IMR-90 (cell line): ENCODE data around the gene KDM6B. TPM values are rescaled to one million over a fixed set of nuclear protein-coding genes. Genes with fewer than 3 reads are reported as not detected.

Source experiments
- ATAC-seq: fragments of 200-7000 bp; cut with Tn5 transposase; 2 replicates; pipeline ENCODE4 v1.9.1; 2020; ENCODE audit warnings: low read depth, mild to moderate bottlenecking, moderate library complexity
- BruUV-seq: library from RNA; stranded (reverse); fragments of 400-500 nt; replicated peaks from 2 replicates; lab custom pipeline; 2021; lab: Mats Ljungman, UMichigan
- CTCF ChIA-PET: fragments of 300-600 bp; formaldehyde crosslinking; extraction: SDS; loops from one replicate; lab custom pipeline; 2021; ENCODE audit warnings: antibody characterized with exemption; lab: Yijun Ruan, JAX
- POLR2A ChIA-PET: fragments of 300-600 bp; sonication (Branson Sonifier 250); formaldehyde crosslinking; loops from one replicate; lab custom pipeline; 2022; ENCODE audit warnings: antibody characterized with exemption; ENCODE audit not compliant: unreplicated experiment; lab: Charles Lee
- DNase-seq: peaks from one replicate; pipeline ENCODE4 v3.0.0; 2013
- H2AFZ ChIP-seq: replicated peaks from 2 replicates; pipeline ENCODE3; 2013; ENCODE audit warnings: low read length, mild to moderate bottlenecking; ENCODE audit not compliant: poor library complexity
- H2AK5ac ChIP-seq: 2 replicates; pipeline ENCODE4 v1.6.1; 2013; ENCODE audit warnings: low read depth, low read length, inconsistent platforms
- H2AK9ac ChIP-seq: replicated peaks from 2 replicates; pipeline ENCODE3; 2013; ENCODE audit warnings: mild to moderate bottlenecking, low read depth, low read length, moderate library complexity; ENCODE audit not compliant: poor library complexity
- H2BK120ac ChIP-seq: 2 replicates; pipeline ENCODE4 v1.6.1; 2013; ENCODE audit warnings: low read depth, low read length, inconsistent platforms
- H2BK15ac ChIP-seq: 3 replicates; pipeline ENCODE4 v1.6.1; 2013; ENCODE audit warnings: low read depth, low read length, inconsistent platforms
- H2BK20ac ChIP-seq: 2 replicates; pipeline ENCODE4 v1.6.1; 2013; ENCODE audit warnings: low read depth, mild to moderate bottlenecking, inconsistent platforms, low read length, moderate library complexity
- H2BK5ac ChIP-seq: 2 replicates; pipeline ENCODE4 v1.6.1; 2013; ENCODE audit warnings: mild to moderate bottlenecking, low read depth, low read length, inconsistent platforms; ENCODE audit not compliant: poor library complexity, severe bottlenecking
- H3K14ac ChIP-seq: replicated peaks from 2 replicates; pipeline ENCODE4 v1.6.1; 2013; ENCODE audit warnings: low read depth, low read length, inconsistent platforms
- H3K18ac ChIP-seq: 2 replicates; pipeline ENCODE4 v1.6.1; 2013; ENCODE audit warnings: low read depth, low read length, control low read depth
- H3K23ac ChIP-seq: 2 replicates; pipeline ENCODE4 v1.6.1; 2013; ENCODE audit warnings: low read depth, low read length, inconsistent platforms
- H3K27ac ChIP-seq: 2 replicates; pipeline ENCODE4 v1.5.1; 2013; ENCODE audit warnings: mild to moderate bottlenecking, control low read depth, low read length; ENCODE audit not compliant: insufficient read depth
- H3K27me3 ChIP-seq: 2 replicates; pipeline ENCODE4 v1.6.1; 2013; ENCODE audit warnings: low read length; ENCODE audit not compliant: control insufficient read depth, insufficient read depth
- H3K36me3 ChIP-seq: 2 replicates; pipeline ENCODE4 v1.6.1; 2013; ENCODE audit warnings: low read length, mixed read lengths; ENCODE audit not compliant: control insufficient read depth, insufficient read depth
- H3K4ac ChIP-seq: 2 replicates; pipeline ENCODE4 v1.6.1; 2013; ENCODE audit warnings: low read depth, low read length, inconsistent platforms
- H3K4me1 ChIP-seq: 2 replicates; pipeline ENCODE4 v1.6.1; 2013; ENCODE audit warnings: low read length, mixed read lengths; ENCODE audit not compliant: control insufficient read depth, insufficient read depth
- H3K4me2 ChIP-seq: 2 replicates; pipeline ENCODE4 v1.6.1; 2013; ENCODE audit warnings: low read depth, mild to moderate bottlenecking, control low read depth, low read length, moderate library complexity
- H3K4me3 ChIP-seq: 2 replicates; pipeline ENCODE4 v1.5.1; 2013; ENCODE audit warnings: low read depth, mild to moderate bottlenecking, control low read depth, low read length, moderate library complexity; ENCODE audit not compliant: insufficient read depth
- H3K56ac ChIP-seq: 2 replicates; pipeline ENCODE4 v1.6.1; 2013; ENCODE audit warnings: low read length, inconsistent platforms; ENCODE audit not compliant: insufficient read depth; ENCODE audit errors: extremely low read depth
- H3K79me1 ChIP-seq, 2 experiments: 2 replicates each; pipeline ENCODE4 v1.6.1; 2013; ENCODE audit warnings: low read length in 2 of 2, inconsistent platforms in 1 of 2, low read depth in 1 of 2
- H3K9ac ChIP-seq: 2 replicates; pipeline ENCODE4 v1.6.1; 2013; ENCODE audit warnings: low read depth, low read length, control low read depth
- H3K9me1 ChIP-seq: 2 replicates; pipeline ENCODE4 v1.6.1; 2013; ENCODE audit warnings: low read length, inconsistent platforms; ENCODE audit not compliant: insufficient read depth
- H3K9me3 ChIP-seq: 2 replicates; pipeline ENCODE4 v1.6.1; 2013; ENCODE audit warnings: low read length; ENCODE audit not compliant: control insufficient read depth, insufficient read depth
- H4K20me1 ChIP-seq: 2 replicates; pipeline ENCODE4 v1.6.1; 2013; ENCODE audit warnings: low read length, inconsistent platforms; ENCODE audit not compliant: insufficient read depth
- H4K5ac ChIP-seq: 2 replicates; pipeline ENCODE4 v1.6.1; 2013; ENCODE audit warnings: mild to moderate bottlenecking, low read depth, low read length, control low read depth
- H4K8ac ChIP-seq, 2 experiments: 2 replicates each; pipeline ENCODE4 v1.6.1; 2013; ENCODE audit warnings: low read depth in 2 of 2, low read length in 2 of 2, control low read depth in 1 of 2, inconsistent platforms in 1 of 2
- H4K91ac ChIP-seq: 2 replicates; pipeline ENCODE4 v1.6.1; 2013; ENCODE audit warnings: low read depth, low read length, inconsistent platforms; ENCODE audit not compliant: insufficient read depth
- BHLHE40 ChIP-seq: fragments of 150-350 bp; IDR thresholded peaks from 2 replicates; pipeline ENCODE4 v1.6.1; 2016; ENCODE audit warnings: mild to moderate bottlenecking, low read depth, low read length
- CEBPB ChIP-seq: IDR thresholded peaks from 2 replicates; pipeline ENCODE4 v1.6.1; 2012; ENCODE audit warnings: low read depth, low read length, improper control_type of control experiment
- CHD1 ChIP-seq: IDR thresholded peaks from 2 replicates; pipeline ENCODE4 v1.6.1; 2012; ENCODE audit warnings: low read depth, low read length, improper control_type of control experiment
- FOS ChIP-seq: fragments of 150-350 bp; IDR thresholded peaks from 2 replicates; pipeline ENCODE4 v1.6.1; 2016; ENCODE audit warnings: low read depth, low read length
- MAFK ChIP-seq: IDR thresholded peaks from 2 replicates; pipeline ENCODE4 v1.6.1; 2012; ENCODE audit warnings: low read depth, low read length, improper control_type of control experiment
- MAZ ChIP-seq: IDR thresholded peaks from 2 replicates; pipeline ENCODE4 v1.6.1; 2012; ENCODE audit warnings: low read depth, mild to moderate bottlenecking, low read length, improper control_type of control experiment, moderate library complexity, borderline replicate concordance
- MXI1 ChIP-seq: IDR thresholded peaks from 2 replicates; pipeline ENCODE4 v1.6.1; 2012; ENCODE audit warnings: low read depth, mild to moderate bottlenecking, low read length, moderate library complexity, borderline replicate concordance
- NFE2L2 ChIP-seq: fragments of 150-350 bp; IDR thresholded peaks from 2 replicates; pipeline ENCODE4 v1.6.1; 2016; ENCODE audit warnings: low read depth, mild to moderate bottlenecking, low read length
- POLR2A ChIP-seq: IDR thresholded peaks from 2 replicates; pipeline ENCODE4 v1.6.1; 2012; ENCODE audit warnings: mild to moderate bottlenecking, low read depth, low read length
- RAD21 ChIP-seq: IDR thresholded peaks from 2 replicates; pipeline ENCODE4 v1.6.1; 2012; ENCODE audit warnings: low read length, improper control_type of control experiment
- RCOR1 ChIP-seq: IDR thresholded peaks from 2 replicates; pipeline ENCODE4 v1.6.1; 2012; ENCODE audit warnings: mild to moderate bottlenecking, low read length, improper control_type of control experiment; ENCODE audit not compliant: insufficient replicate concordance
- RFX5 ChIP-seq: IDR thresholded peaks from 2 replicates; pipeline ENCODE4 v1.8.0; 2012; ENCODE audit warnings: low read depth, mild to moderate bottlenecking, low read length, moderate library complexity
- SMC3 ChIP-seq: fragments of 150-350 bp; IDR thresholded peaks from 2 replicates; pipeline ENCODE4 v1.6.1; 2016; ENCODE audit warnings: low read depth, mild to moderate bottlenecking, antibody characterized with exemption, low read length, moderate library complexity
- WGBS, 2 experiments: methylation state at CpG; one replicate each; pipeline versions ENCODE4 v1.1.5 to v1.1.7; 2013; ENCODE audit warnings: missing lambda C conversion rate in 2 of 2; ENCODE audit not compliant: insufficient read length in 1 of 2; ENCODE audit errors: extremely low coverage in 2 of 2; 5-methylcytosine and 5-hydroxymethylcytosine counted together
- dilution Hi-C: fragments of 300-500 bp; cut with HindIII; formaldehyde crosslinking; loops from one replicate; pipeline ENCODE4 v1.14.3; 2018; ENCODE audit warnings: low sequenced_read_pairs; ENCODE audit not compliant: unreplicated experiment
- in situ Hi-C: fragments of 300-500 bp; cut with MboI; formaldehyde crosslinking; loops from 3 replicates; pipeline ENCODE4 v1.14.3; 2019; ENCODE audit warnings: low sequenced_read_pairs, inconsistent platforms, mixed read lengths
- intact Hi-C: fragments of 100-400 bp; cut with micrococcal nuclease; formaldehyde crosslinking; loops from 2 replicates; pipeline ENCODE4 v1.10.0; 2022
- polyA plus RNA-seq, 3 experiments: library from polyadenylated mRNA; depleted of rRNA; stranded (reverse); fragments of >200 nt; gene quantifications; 2 replicates each; pipeline ENCODE4 v1.2.3, GENCODE V29; 2012; ENCODE audit warnings: low replicate concordance in 1 of 3
- total RNA-seq: library from RNA; depleted of rRNA; stranded (reverse); fragments of >200 nt; gene quantifications from 2 replicates; pipeline ENCODE4 v1.2.3, GENCODE V29; 2012
- TF ChIP-seq, protein P1 (sequence below): conservative IDR thresholded peaks from 2 replicates; pipeline ENCODE4 v1.5.1; 2012; ENCODE audit warnings: mild to moderate bottlenecking, low read depth, low read length, improper control_type of control experiment
- TF ChIP-seq, protein P2 (sequence below): fragments of 150-350 bp; IDR thresholded peaks from 2 replicates; pipeline ENCODE4 v1.6.1; 2016; ENCODE audit warnings: low read depth, mild to moderate bottlenecking, low read length, moderate library complexity, borderline replicate concordance
- TF ChIP-seq, protein P3 (sequence below): fragments of 150-350 bp; IDR thresholded peaks from 2 replicates; pipeline ENCODE4 v1.6.1; 2017; ENCODE audit warnings: mild to moderate bottlenecking, antibody characterized with exemption, low read length, low read depth

Gene KDM6B
- total and polyA plus RNA-seq, 2 of the 4 experiments (the other 2 are of a cell fraction), result 0.72 to 3.5 TPM

DNA sequence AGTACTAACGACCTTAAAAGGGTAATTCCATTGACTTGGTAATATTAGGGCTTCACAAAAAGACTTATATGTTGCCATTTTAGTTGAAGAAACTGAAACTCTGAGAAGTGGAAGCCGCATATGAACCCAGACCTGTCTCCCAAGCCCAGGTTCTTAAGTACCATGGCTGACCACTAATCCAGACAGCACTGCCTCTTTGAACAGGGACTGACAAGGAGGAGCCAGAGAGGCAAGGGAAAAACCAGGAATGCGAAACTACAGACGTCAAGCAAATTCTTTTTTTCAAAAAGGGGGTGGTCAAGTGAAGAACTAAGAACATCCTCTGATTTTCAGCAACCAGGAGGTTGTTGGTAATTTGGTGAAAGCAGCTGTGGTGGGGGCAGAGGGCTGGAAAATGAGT is 39.0 kb downstream of the KDM6B start:
- H3K23ac ChIP-seq, result no peak overlapping the region
- no peaks in the 10 kb centered on the region for H3K27me3 ChIP-seq
- H4K5ac ChIP-seq, result no peak overlapping the region
- no peak overlapping the region for H4K91ac ChIP-seq
- H4K20me1 ChIP-seq, result no peaks in the 10 kb centered on the region
- no peaks in the 10 kb centered on the region; the same call in 1 of the 2 replicates for H3K9me1 ChIP-seq
- H2BK120ac ChIP-seq, result no peak overlapping the region
- no peak overlapping the region for H3K18ac ChIP-seq
- no peak overlapping the region for H3K14ac ChIP-seq
- H3K27ac ChIP-seq, result no peak overlapping the region
- BruUV-seq, result no TSS peak
- no peak overlapping the region for H2AFZ ChIP-seq
- no peaks in the 10 kb centered on the region for H3K9me3 ChIP-seq
- in situ Hi-C loops, result no loop called here
- H2BK20ac ChIP-seq, result no peak overlapping the region
- H3K4ac ChIP-seq, result no peak overlapping the region
- DNase-seq, result peak; percentile 30
- no peak overlapping the region for H2AK5ac ChIP-seq
- H2BK5ac ChIP-seq, result no peak overlapping the region
- H4K8ac ChIP-seq, result no peak overlapping the region
- H3K4me1 ChIP-seq, result no peaks in the 10 kb centered on the region
- POLR2A ChIA-PET, result no interaction called here
- H3K79me1 ChIP-seq, result peaks cover 7 to 13% of the 10 kb centered on the region in 2 experiments
- H3K36me3 ChIP-seq, result peaks cover 9% of the 10 kb centered on the region; the same call in 1 of the 2 replicates
- H2AK9ac ChIP-seq, result no peak overlapping the region
- intact Hi-C loops, result no loop called here
- no peak overlapping the region for H2BK15ac ChIP-seq
- H3K9ac ChIP-seq, result no peak overlapping the region
- TF ChIP-seq MXI1 (no peak), POLR2A (no peak), MAZ (no peak), NFE2L2 (no peak), BHLHE40 (no peak), RAD21 (no peak), CEBPB (no peak), RCOR1 (no peak), SMC3 (no peak), FOS (no peak), CHD1 (no peak), MAFK (no peak), RFX5 (no peak)
- TF ChIP-seq, protein P1, sequence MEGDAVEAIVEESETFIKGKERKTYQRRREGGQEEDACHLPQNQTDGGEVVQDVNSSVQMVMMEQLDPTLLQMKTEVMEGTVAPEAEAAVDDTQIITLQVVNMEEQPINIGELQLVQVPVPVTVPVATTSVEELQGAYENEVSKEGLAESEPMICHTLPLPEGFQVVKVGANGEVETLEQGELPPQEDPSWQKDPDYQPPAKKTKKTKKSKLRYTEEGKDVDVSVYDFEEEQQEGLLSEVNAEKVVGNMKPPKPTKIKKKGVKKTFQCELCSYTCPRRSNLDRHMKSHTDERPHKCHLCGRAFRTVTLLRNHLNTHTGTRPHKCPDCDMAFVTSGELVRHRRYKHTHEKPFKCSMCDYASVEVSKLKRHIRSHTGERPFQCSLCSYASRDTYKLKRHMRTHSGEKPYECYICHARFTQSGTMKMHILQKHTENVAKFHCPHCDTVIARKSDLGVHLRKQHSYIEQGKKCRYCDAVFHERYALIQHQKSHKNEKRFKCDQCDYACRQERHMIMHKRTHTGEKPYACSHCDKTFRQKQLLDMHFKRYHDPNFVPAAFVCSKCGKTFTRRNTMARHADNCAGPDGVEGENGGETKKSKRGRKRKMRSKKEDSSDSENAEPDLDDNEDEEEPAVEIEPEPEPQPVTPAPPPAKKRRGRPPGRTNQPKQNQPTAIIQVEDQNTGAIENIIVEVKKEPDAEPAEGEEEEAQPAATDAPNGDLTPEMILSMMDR, result no peak
- TF ChIP-seq, protein P2, sequence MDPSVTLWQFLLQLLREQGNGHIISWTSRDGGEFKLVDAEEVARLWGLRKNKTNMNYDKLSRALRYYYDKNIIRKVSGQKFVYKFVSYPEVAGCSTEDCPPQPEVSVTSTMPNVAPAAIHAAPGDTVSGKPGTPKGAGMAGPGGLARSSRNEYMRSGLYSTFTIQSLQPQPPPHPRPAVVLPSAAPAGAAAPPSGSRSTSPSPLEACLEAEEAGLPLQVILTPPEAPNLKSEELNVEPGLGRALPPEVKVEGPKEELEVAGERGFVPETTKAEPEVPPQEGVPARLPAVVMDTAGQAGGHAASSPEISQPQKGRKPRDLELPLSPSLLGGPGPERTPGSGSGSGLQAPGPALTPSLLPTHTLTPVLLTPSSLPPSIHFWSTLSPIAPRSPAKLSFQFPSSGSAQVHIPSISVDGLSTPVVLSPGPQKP, result no peak
- TF ChIP-seq, protein P3, sequence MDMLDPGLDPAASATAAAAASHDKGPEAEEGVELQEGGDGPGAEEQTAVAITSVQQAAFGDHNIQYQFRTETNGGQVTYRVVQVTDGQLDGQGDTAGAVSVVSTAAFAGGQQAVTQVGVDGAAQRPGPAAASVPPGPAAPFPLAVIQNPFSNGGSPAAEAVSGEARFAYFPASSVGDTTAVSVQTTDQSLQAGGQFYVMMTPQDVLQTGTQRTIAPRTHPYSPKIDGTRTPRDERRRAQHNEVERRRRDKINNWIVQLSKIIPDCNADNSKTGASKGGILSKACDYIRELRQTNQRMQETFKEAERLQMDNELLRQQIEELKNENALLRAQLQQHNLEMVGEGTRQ, result no peak
- no peak overlapping the region for H3K4me2 ChIP-seq
- dilution Hi-C loops, result no loop called here
- H3K56ac ChIP-seq, result no peak overlapping the region
- H3K4me3 ChIP-seq, result no peak overlapping the region
- no peak for ATAC-seq
- 82% methylated on average over 3 of the region's 4 CpGs; no CpG with 5 or more reads in 1 of the 2 experiments for WGBS, 2 experiments
- CTCF ChIA-PET, result no interaction called here
